GM19043 (cell line): ENCODE measurements around the gene CARD10.

ENCODE experiments used
- ATAC-seq: cut with Tn5 transposase; IDR thresholded peaks from one replicate; pipeline ENCODE4 v1.9.1; 2021; ENCODE audit warnings: low read depth; ENCODE audit not compliant: unreplicated experiment

The CARD10 gene

GRCh38 chr22:37519268-37520195 is at the start of gene CARD10:
Gene CARD10, minus strand, starts transcription at chr22:37519415. Its CDS starts 215 bp downstream, at chr22:37519200.
- ATAC-seq = no peak

- ATAC-seq = no peak
Observed at GRCh38 chr22:37568448-37569008, 49.3 kb upstream of the CARD10 start.

GRCh38 chr22:37568012-37568411 is 48.8 kb upstream of the CARD10 start:
- no peak for ATAC-seq

GRCh38 chr22:37566903-37567798 is 47.9 kb upstream of the CARD10 start:
- ATAC-seq = no peak

GRCh38 chr22:37566329-37566837 is 47.2 kb upstream of the CARD10 start:
- no peak for ATAC-seq

GRCh38 chr22:37565830-37566229 is 46.6 kb upstream of the CARD10 start:
- ATAC-seq = no peak

GRCh38 chr22:37564111-37564711 is 45.0 kb upstream of the CARD10 start:
- ATAC-seq = no peak

- no peak for ATAC-seq
Observed at GRCh38 chr22:37563153-37564081, 44.2 kb upstream of the CARD10 start.

GRCh38 chr22:37562049-37562875 is 43.0 kb upstream of the CARD10 start:
- no peak for ATAC-seq

- ATAC-seq = no peak
Observed at GRCh38 chr22:37561212-37562048, 42.2 kb upstream of the CARD10 start.

- no peak for ATAC-seq
Observed at GRCh38 chr22:37560608-37561211, 41.5 kb upstream of the CARD10 start.

- ATAC-seq = no peak
Observed at GRCh38 chr22:37559901-37560607, 40.8 kb upstream of the CARD10 start, which contains the start of gene CDC42EP1. Gene CDC42EP1, plus strand, starts transcription at chr22:37560480. Its CDS starts 5,870 bp downstream, at chr22:37566350.

GRCh38 chr22:37559521-37559900 is 40.3 kb upstream of the CARD10 start:
- ATAC-seq = no peak

- no peak for ATAC-seq
Observed at GRCh38 chr22:37558815-37559214, 39.6 kb upstream of the CARD10 start.

GRCh38 chr22:37557321-37558001 is 38.2 kb upstream of the CARD10 start:
- no peak for ATAC-seq

- no peak for ATAC-seq
Observed at GRCh38 chr22:37556710-37557109, 37.5 kb upstream of the CARD10 start.
